ENCODE results near the gene SLX4IP.

SLX4IP gene

DNA sequence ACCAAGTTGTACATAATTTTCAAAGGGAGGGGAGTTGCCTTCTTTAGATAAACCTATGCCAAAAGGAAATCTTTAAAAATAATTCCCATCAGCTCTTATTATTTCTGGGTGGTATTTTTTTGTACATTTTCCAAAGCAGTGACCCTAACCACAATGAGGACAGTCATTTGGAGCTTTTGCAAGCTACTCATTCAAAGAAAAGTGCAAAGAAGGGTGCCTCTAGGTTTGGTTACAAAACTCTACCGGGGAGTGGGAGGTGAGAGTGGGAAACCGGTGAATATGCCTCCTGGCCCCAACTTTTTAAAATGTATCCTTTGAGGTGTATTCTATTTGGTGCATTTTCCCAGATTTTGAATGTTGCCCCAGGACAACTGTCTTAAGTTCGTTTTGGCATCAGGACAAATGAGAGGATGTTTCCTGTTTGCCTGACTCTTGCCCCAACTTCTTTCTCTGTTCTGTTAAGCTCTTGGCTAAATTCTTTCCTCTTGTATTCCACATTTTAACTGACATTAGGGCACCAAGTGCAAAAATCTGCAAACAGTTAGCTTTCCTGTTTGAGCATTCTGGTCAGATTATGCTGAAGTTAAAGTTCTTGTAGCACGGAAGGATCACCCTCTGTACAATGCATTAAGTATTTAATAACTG is 78.9 kb downstream of the SLX4IP start:
- intact Hi-C loops (cut with DNase I; ENCODE audit: low total_unique reads), result no loop called here
- Histone ChIP-seq H3K4me1 (peaks cover 0 to 53% (median 34%) of the 10 kb centered on the region in 4 donors), H3K27me3 (no peaks in the 10 kb centered on the region), H3K4me3 (no peak overlapping the region), H3K36me3 (no peaks in the 10 kb centered on the region), H3K27ac (peak overlapping the region; percentile 45 to 89), H3K9me3 (no peaks in the 10 kb centered on the region)
- no peak for DNase-seq
- TF ChIP-seq, protein P1, sequence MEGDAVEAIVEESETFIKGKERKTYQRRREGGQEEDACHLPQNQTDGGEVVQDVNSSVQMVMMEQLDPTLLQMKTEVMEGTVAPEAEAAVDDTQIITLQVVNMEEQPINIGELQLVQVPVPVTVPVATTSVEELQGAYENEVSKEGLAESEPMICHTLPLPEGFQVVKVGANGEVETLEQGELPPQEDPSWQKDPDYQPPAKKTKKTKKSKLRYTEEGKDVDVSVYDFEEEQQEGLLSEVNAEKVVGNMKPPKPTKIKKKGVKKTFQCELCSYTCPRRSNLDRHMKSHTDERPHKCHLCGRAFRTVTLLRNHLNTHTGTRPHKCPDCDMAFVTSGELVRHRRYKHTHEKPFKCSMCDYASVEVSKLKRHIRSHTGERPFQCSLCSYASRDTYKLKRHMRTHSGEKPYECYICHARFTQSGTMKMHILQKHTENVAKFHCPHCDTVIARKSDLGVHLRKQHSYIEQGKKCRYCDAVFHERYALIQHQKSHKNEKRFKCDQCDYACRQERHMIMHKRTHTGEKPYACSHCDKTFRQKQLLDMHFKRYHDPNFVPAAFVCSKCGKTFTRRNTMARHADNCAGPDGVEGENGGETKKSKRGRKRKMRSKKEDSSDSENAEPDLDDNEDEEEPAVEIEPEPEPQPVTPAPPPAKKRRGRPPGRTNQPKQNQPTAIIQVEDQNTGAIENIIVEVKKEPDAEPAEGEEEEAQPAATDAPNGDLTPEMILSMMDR (IDR thresholded peaks at IDR 0.05), result no peak

DNA sequence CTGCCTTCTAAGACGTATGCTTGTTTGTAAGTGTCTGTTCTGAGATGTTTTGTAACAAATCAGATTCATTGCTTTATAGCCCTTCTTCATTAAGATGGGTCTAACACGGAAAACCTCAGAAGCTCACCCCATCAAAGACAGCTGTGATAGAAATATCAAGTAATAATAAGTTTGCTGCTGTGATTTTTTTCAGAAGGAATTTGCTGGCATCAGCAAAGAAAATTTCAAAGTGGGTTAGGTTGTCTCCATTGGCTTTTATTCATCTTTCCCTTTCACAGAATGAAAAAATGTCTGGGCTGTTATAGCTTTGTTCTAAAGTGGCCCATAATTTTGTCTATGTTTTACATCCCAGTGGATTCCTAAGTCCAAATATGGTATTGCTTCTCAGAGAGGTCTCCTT is 81.4 kb downstream of the SLX4IP start:
- Histone ChIP-seq H3K4me3 (no peak overlapping the region), H3K36me3 (no peaks in the 10 kb centered on the region), H3K27me3 (no peaks in the 10 kb centered on the region), H3K27ac (no peak overlapping the region), H3K9me3 (no peaks in the 10 kb centered on the region), H3K4me1 (peaks cover 0 to 35% (median 14%) of the 10 kb centered on the region in 4 donors)
- intact Hi-C loops (cut with DNase I; ENCODE audit: low total_unique reads), result no loop called here
- TF ChIP-seq, protein P1 (IDR thresholded peaks at IDR 0.05), result no peak
- no peak for DNase-seq

DNA sequence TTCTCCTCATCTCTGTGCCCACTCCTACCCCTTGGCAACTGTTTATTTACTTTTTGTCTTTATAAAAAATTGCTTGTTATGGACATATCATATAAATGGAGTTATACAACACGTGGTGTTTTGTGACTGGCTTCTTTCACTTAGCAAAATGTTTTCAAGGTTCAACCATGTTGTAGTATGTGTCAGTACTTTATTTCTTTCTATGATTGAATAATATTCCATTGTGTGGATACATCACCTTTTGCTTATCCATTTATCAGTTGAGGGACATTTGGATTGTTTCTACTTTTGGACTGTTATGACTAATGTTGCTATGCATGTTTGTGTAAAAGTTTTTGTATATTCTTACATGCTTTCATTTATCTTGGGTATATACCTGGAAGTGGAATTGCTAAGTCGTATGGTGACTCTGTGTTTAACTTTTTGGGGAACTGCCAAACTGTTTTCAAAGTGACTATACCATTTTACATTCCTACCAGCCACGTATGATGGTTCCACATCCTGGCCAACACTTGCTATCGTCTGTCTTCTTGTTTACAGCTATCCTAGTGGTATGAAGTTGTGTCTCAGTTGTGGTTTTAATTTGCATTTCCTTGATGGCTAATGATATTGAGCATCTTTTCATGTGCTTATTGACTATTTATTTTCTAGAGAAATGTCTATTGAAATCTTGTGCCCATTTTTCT is 84.4 kb downstream of the SLX4IP start:
- Histone ChIP-seq H3K27me3 (no peaks in the 10 kb centered on the region), H3K4me3 (no peak overlapping the region), H3K4me1 (peaks cover 0 to 23% (median 5%) of the 10 kb centered on the region in 4 donors), H3K36me3 (no peaks in the 10 kb centered on the region), H3K9me3 (no peaks in the 10 kb centered on the region), H3K27ac (no peak overlapping the region)
- no peak for DNase-seq
- TF ChIP-seq, protein P1 (IDR thresholded peaks at IDR 0.05), result no peak
- intact Hi-C loops (cut with DNase I; ENCODE audit: low total_unique reads), result no loop called here

DNA sequence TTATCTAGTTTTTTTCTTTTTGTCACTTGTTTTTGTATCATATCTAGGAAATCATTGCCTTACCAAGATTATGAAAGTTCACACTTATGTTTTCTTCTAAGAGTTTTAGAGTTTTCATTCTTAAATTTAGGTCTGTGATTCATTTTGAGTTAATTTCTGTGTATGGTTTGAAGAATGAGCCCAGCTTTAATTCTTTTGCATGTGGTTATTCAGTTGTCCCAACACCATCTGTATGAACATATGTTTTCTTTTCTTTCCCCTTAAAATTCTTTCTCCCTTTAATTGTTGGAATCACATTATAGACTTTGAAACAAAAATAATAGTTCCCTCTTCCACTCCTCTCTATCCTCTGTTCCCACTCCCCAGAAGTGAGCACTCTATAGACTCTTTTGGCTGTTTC is 85.4 kb downstream of the SLX4IP start:
- Histone ChIP-seq H3K9me3 (no peaks in the 10 kb centered on the region), H3K4me3 (no peak overlapping the region), H3K27ac (no peak overlapping the region), H3K27me3 (no peaks in the 10 kb centered on the region), H3K4me1 (peaks cover 0 to 20% (median 5%) of the 10 kb centered on the region in 4 donors), H3K36me3 (no peaks in the 10 kb centered on the region)
- intact Hi-C loops (cut with DNase I; ENCODE audit: low total_unique reads), result no loop called here
- no peak for DNase-seq
- TF ChIP-seq, protein P1 (IDR thresholded peaks at IDR 0.05), result no peak

DNA sequence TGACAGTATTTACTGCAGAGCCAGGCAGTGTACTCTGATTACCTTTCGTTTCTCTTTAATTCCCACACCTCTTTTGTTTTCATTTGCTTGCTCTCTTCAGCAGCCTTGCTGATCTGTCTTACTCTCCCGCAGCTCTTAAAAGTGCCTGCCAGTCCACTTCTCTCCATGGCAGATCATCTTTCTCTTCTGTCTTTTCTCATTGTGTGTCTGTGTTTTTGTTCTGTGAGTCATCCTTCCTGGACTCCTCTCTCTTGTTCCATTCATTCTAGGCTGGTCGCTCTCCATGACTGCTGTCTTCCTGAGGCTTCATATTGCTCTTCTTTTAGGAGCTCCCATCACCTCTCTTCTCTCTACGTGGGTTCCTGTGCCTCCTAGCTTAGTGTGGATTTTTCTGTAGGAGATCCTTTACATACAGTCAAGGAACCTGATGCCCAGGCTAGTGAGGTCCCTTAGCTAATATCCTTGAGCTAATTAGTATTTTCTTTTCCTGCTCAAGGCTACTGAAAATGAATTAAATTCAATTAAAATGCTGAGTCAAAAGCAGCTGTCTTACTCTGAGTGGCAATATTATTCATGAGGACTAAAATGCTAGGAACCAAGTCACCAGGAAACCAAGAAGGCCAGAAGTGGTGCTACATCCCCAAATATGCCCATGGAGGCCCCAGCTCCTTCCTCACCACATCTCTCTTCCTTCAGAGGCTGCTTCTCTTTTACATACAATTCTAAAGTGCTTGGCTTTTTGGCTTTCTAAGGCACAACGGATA is 86.1 kb downstream of the SLX4IP start:
- intact Hi-C loops (cut with DNase I; ENCODE audit: low total_unique reads), result no loop called here
- Histone ChIP-seq H3K4me1 (peaks cover 0 to 20% (median 5%) of the 10 kb centered on the region in 4 donors), H3K36me3 (no peaks in the 10 kb centered on the region), H3K27ac (no peak overlapping the region), H3K4me3 (no peak overlapping the region), H3K9me3 (no peaks in the 10 kb centered on the region), H3K27me3 (no peaks in the 10 kb centered on the region)
- TF ChIP-seq, protein P1 (IDR thresholded peaks at IDR 0.05), result no peak
- DNase-seq, result no peak
